K562 (cell line): Measurements from ENCODE around the gene PPM1H. TPM values are rescaled to one million over a fixed set of nuclear protein-coding genes. Genes with fewer than 3 reads are reported as not detected.

Experiments
- ATAC-seq: fragments of 200-7000 bp; cut with Tn5 transposase; 3 replicates; pipeline ENCODE4 v1.9.1; 2020; ENCODE audit warnings: moderate library complexity
- BruUV-seq: library from RNA; stranded (reverse); fragments of 400-500 nt; replicated peaks from 2 replicates; lab custom pipeline; 2021; lab: Mats Ljungman, UMichigan
- CTCF ChIA-PET: fragments of 300-600 bp; formaldehyde crosslinking; extraction: SDS; loops from one replicate; lab custom pipeline; 2021; ENCODE audit warnings: low intra/inter-chr PET ratio; lab: Yijun Ruan, JAX
- POLR2A ChIA-PET: fragments of 300-600, 350-650 bp; sonication (Branson Sonifier 250); formaldehyde crosslinking; extraction: SDS; loops from one replicate; lab custom pipeline; 2021; ENCODE audit warnings: antibody characterized with exemption, inconsistent platforms; lab: Yijun Ruan, JAX
- DNase-seq, 4 experiments: peaks; one replicate each; pipeline versions ENCODE4 v3.0.0 to v3.0.0-alpha.2; 2011 to 2018; ENCODE audit warnings: low spot score in 3 of 4, mixed read lengths in 3 of 4; ENCODE audit errors: extremely low read depth in 1 of 4
- FAIRE-seq: peaks from 2 replicates; lab custom pipeline; 2011; peaks lifted over from hg19 to GRCh38; lab: Jason Lieb, UNC
- H2AFZ ChIP-seq: 2 replicates; pipeline ENCODE4 v1.6.0; 2011; ENCODE audit warnings: low read depth, low read length, control low read depth, inconsistent platforms
- H3K27ac ChIP-seq: fragments of 200-600 bp; 3 replicates; pipeline ENCODE4 v1.8.0; 2011; ENCODE audit warnings: low read depth, mild to moderate bottlenecking, control low read depth, inconsistent platforms, low read length, moderate library complexity, mixed read lengths; ENCODE audit errors: extremely low read depth
- H3K27me3 ChIP-seq, 2 experiments: fragments of 300-600 bp in 1 of 2; 2 replicates in 1 of 2; 3 replicates in 1 of 2; pipeline versions ENCODE4 v1.6.0 to v1.8.0; 2011; ENCODE audit warnings: inconsistent platforms in 2 of 2, low read length in 2 of 2, mild to moderate bottlenecking in 1 of 2, mixed read lengths in 1 of 2, moderate library complexity in 1 of 2; ENCODE audit not compliant: control insufficient read depth in 2 of 2, insufficient read depth in 2 of 2
- H3K36me3 ChIP-seq: fragments of 300-600 bp; 3 replicates; pipeline ENCODE4 v1.8.0; 2011; ENCODE audit warnings: mild to moderate bottlenecking, low read length, inconsistent platforms; ENCODE audit not compliant: control insufficient read depth, insufficient read depth
- H3K4me1 ChIP-seq, 2 experiments: fragments of 200-600 bp in 1 of 2; replicated peaks in 1 of 2; 2 replicates in 1 of 2; 3 replicates in 1 of 2; pipeline versions ENCODE4 v1.5.1 to v1.8.0; 2011; ENCODE audit warnings: inconsistent platforms in 2 of 2, low read length in 2 of 2, mild to moderate bottlenecking in 1 of 2, mixed read lengths in 1 of 2, moderate library complexity in 1 of 2; ENCODE audit not compliant: control insufficient read depth in 2 of 2, insufficient read depth in 2 of 2
- H3K4me2 ChIP-seq: 2 replicates; pipeline ENCODE4 v1.6.1; 2011; ENCODE audit warnings: low read length, control low read depth, inconsistent platforms, mixed read lengths; ENCODE audit not compliant: insufficient read depth
- H3K4me3 ChIP-seq: fragments of 200-600 bp; sonication (generic), shearing (Covaris generic); 2 replicates; pipeline ENCODE4 v1.5.1; 2016; ENCODE audit warnings: control low read depth, inconsistent platforms
- H3K79me2 ChIP-seq: fragments of 200-600 bp; 3 replicates; pipeline ENCODE4 v1.8.0; 2011; ENCODE audit warnings: low read length, inconsistent platforms; ENCODE audit not compliant: control insufficient read depth, insufficient read depth
- H3K9ac ChIP-seq, 2 experiments: 2 replicates each; pipeline versions ENCODE4 v1.6.0 to v1.6.1; 2011; ENCODE audit warnings: low read depth in 2 of 2, low read length in 2 of 2, control low read depth in 1 of 2, inconsistent platforms in 1 of 2, mild to moderate bottlenecking in 1 of 2, mixed read lengths in 1 of 2; ENCODE audit not compliant: insufficient read depth in 1 of 2
- H3K9me1 ChIP-seq: one replicate; pipeline ENCODE4 v1.6.0; 2011; ENCODE audit warnings: inconsistent platforms, mild to moderate bottlenecking, low read length, moderate library complexity; ENCODE audit not compliant: control insufficient read depth, insufficient read depth
- H3K9me3 ChIP-seq: replicated peaks from 2 replicates; pipeline ENCODE4 v1.5.1; 2011; ENCODE audit warnings: low read depth, low read length, inconsistent platforms; ENCODE audit not compliant: control insufficient read depth, insufficient read depth
- H4K20me1 ChIP-seq: replicated peaks from 2 replicates; pipeline ENCODE4 v1.6.1; 2011; ENCODE audit warnings: low read length, inconsistent platforms, mixed read lengths; ENCODE audit not compliant: control insufficient read depth, insufficient read depth
- HMBOX1 ChIP-seq: sonication (generic); IDR thresholded peaks from 2 replicates; pipeline ENCODE4 v1.6.1; 2016
- PRDM10 ChIP-seq: fragments of 450-650 bp; IDR thresholded peaks from 2 replicates; pipeline ENCODE4 v1.6.1; 2018; ENCODE audit not compliant: partially characterized antibody
- ZNF175 ChIP-seq: fragments of 200-800 bp; sonication (Bioruptor generic); IDR thresholded peaks from 2 replicates; pipeline ENCODE4 v1.6.1; 2016; ENCODE audit warnings: low read depth, mild to moderate bottlenecking, missing genetic modification characterization, missing compliant biosample characterization
- WGBS: fragments of 100-300 bp; shearing (Covaris generic); methylation state at CpG from one replicate; pipeline ENCODE4 v1.1.6; 2016; ENCODE audit warnings: low coverage, mixed read lengths; ENCODE audit not compliant: insufficient coverage; ENCODE audit errors: missing lambda C conversion rate; 5-methylcytosine and 5-hydroxymethylcytosine counted together
- in situ Hi-C: fragments of 300-500 bp; cut with MboI; formaldehyde crosslinking; loops from 4 replicates; pipeline ENCODE4 v1.15.0; 2018; ENCODE audit warnings: inconsistent platforms, mixed read lengths
- intact Hi-C: fragments of 100-400 bp; cut with micrococcal nuclease; formaldehyde crosslinking; loops from 2 replicates; pipeline ENCODE4 v1.14.2; 2022
- polyA plus RNA-seq, 8 experiments: library from polyadenylated mRNA; depleted of rRNA in 4 of 8; stranded (reverse) in 5 of 8; unstranded in 3 of 8; fragments of >200 nt; fragmentation: Nextera tagmentation in 2 of 8; fragmentation: Illumina TruSeq in 1 of 8; extraction: Ambion mirVana in 2 of 8; extraction: Trizol in 1 of 8; gene quantifications; 2 replicates each; pipeline versions ENCODE4 v1.2.1 to v1.2.3, GENCODE V29; 2011 to 2014; ENCODE audit warnings: inconsistent platforms in 1 of 8, missing spikeins in 1 of 8
- total RNA-seq, 7 experiments: library from RNA; depleted of rRNA in 6 of 7; stranded (reverse); fragments of >200 nt in 6 of 7; fragmentation: Illumina TruSeq in 2 of 7; extraction: Trizol in 2 of 7; gene quantifications; 2 replicates each; pipeline versions ENCODE4 v1.2.1 to v1.2.3, GENCODE V29; 2011 to 2021; ENCODE audit warnings: low replicate concordance in 1 of 7
- TF ChIP-seq, protein P1 (sequence below): fragments of 200-800 bp; sonication (Bioruptor generic); IDR thresholded peaks from 2 replicates; pipeline ENCODE4 v1.6.1; 2016; ENCODE audit warnings: missing genetic modification characterization, missing compliant biosample characterization

The PPM1H gene
- total and polyA plus RNA-seq, 9 of the 15 experiments (the other 6 are each of a cell fraction or from before 2014, with no cell fraction given): 5.3 to 29.3 (median 11.3) TPM

- DNase-seq (no peak), FAIRE-seq (no peak), ATAC-seq (no peak)
- 54% methylated on average over 3 of the region's 3 CpGs for WGBS
- intact Hi-C loops (no loop called here), in situ Hi-C loops (no loop called here)
- H3K79me2 ChIP-seq: peaks cover 5% of the 10 kb centered on the region
- no TSS peak for BruUV-seq
- H3K9me3 ChIP-seq: no peaks in the 10 kb centered on the region
- CTCF ChIA-PET: no interaction called here
- no peak for TF ChIP-seq ZNF175 (CRISPR knock-in tag)
- TF ChIP-seq HMBOX1: no peak
- H3K4me1 ChIP-seq: peaks cover 9 to 17% of the 10 kb centered on the region in 2 experiments; a peak in 3 of 5 replicates
- H3K9ac ChIP-seq: no peak overlapping the region
- H3K4me3 ChIP-seq: no peak overlapping the region
- no peak overlapping the region for H3K4me2 ChIP-seq
- H4K20me1 ChIP-seq: no peaks in the 10 kb centered on the region
- H3K27ac ChIP-seq: no peak overlapping the region
- POLR2A ChIA-PET: no interaction called here
- no peak overlapping the region for H2AFZ ChIP-seq
- H3K27me3 ChIP-seq: no peaks in the 10 kb centered on the region
- H3K36me3 ChIP-seq: peaks cover 2% of the 10 kb centered on the region; the same call in 1 of the 3 replicates
- no peaks in the 10 kb centered on the region for H3K9me1 ChIP-seq
Measured at GRCh38 chr12:62598846-62599245, 336.1 kb downstream of the PPM1H start.

DNA sequence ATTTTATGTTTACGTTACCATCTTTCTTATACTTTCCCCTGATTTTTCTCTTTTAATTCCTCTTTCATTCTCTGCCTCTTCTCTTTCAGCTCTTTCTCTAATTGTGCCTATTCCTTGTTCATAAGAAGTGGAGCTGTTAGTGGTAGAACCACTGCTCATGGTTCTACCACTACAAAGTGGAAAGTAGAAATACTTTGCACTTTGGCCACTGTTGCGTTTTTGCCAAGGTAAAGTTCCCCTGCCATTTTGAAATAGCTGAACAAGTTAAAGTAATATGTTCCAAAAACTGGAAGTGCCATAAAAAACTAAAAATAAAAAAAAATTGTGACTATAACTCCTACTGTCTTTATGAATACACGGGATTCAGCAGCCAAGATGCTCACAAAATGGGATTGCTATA lies 337.7 kb downstream of the PPM1H start:
- Histone ChIP-seq H3K9ac (no peak overlapping the region), H3K9me1 (no peaks in the 10 kb centered on the region), H3K4me3 (no peak overlapping the region), H3K27ac (no peak overlapping the region), H3K27me3 (no peaks in the 10 kb centered on the region), H2AFZ (no peak overlapping the region), H3K4me2 (no peak overlapping the region), H3K36me3 (peaks cover 2% of the 10 kb centered on the region; the same call in 1 of the 3 replicates), H3K9me3 (no peaks in the 10 kb centered on the region), H3K4me1 (peaks cover 1 to 9% of the 10 kb centered on the region in 2 experiments; a peak in 3 of 5 replicates), H4K20me1 (no peaks in the 10 kb centered on the region), H3K79me2 (no peaks in the 10 kb centered on the region)
- ChIA-PET CTCF (no interaction called here), POLR2A (interaction anchor here (0.6 kb wide), 1 partner anchor 14 kb away, joined by 3 read pairs; no protein-coding TSS in a partner anchor)
- no peak for FAIRE-seq
- in situ Hi-C loops (no loop called here), intact Hi-C loops (no loop called here)
- BruUV-seq: no TSS peak
- ATAC-seq: no peak
- 87% methylated on average over 3 of the region's 3 CpGs for WGBS
- DNase-seq: no peak
- TF ChIP-seq PRDM10: no peak
- TF ChIP-seq, protein P1, sequence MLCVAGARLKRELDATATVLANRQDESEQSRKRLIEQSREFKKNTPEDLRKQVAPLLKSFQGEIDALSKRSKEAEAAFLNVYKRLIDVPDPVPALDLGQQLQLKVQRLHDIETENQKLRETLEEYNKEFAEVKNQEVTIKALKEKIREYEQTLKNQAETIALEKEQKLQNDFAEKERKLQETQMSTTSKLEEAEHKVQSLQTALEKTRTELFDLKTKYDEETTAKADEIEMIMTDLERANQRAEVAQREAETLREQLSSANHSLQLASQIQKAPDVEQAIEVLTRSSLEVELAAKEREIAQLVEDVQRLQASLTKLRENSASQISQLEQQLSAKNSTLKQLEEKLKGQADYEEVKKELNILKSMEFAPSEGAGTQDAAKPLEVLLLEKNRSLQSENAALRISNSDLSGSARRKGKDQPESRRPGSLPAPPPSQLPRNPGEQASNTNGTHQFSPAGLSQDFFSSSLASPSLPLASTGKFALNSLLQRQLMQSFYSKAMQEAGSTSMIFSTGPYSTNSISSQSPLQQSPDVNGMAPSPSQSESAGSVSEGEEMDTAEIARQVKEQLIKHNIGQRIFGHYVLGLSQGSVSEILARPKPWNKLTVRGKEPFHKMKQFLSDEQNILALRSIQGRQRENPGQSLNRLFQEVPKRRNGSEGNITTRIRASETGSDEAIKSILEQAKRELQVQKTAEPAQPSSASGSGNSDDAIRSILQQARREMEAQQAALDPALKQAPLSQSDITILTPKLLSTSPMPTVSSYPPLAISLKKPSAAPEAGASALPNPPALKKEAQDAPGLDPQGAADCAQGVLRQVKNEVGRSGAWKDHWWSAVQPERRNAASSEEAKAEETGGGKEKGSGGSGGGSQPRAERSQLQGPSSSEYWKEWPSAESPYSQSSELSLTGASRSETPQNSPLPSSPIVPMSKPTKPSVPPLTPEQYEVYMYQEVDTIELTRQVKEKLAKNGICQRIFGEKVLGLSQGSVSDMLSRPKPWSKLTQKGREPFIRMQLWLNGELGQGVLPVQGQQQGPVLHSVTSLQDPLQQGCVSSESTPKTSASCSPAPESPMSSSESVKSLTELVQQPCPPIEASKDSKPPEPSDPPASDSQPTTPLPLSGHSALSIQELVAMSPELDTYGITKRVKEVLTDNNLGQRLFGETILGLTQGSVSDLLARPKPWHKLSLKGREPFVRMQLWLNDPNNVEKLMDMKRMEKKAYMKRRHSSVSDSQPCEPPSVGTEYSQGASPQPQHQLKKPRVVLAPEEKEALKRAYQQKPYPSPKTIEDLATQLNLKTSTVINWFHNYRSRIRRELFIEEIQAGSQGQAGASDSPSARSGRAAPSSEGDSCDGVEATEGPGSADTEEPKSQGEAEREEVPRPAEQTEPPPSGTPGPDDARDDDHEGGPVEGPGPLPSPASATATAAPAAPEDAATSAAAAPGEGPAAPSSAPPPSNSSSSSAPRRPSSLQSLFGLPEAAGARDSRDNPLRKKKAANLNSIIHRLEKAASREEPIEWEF (CRISPR knock-in tag): no peak
